ENCODE data around the gene PRM2.

The PRM2 gene

DNA sequence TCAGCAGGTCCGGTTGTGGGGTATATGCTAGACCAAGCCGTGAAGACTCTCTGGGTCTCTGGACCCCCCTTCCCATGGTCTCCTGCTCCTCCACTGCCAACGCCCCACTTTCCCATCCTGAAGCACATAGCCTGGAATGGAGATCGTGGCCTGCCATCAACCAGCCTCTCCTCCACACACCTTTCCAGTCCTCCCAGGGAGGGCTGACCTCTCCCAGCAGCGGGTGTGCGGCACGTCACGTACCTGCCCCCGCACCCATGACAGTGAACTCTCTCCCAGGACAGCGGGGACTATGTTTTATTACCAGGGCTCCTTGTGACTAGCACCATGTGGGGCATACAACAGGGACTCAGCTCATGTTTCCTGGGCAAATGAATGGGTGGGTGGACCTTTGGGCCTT, 4.7 kb downstream of the PRM2 start:
- H3K4me2 ChIP-seq (ENCODE audit: low read length) = no peak overlapping the region
- H4K20me1 ChIP-seq (ENCODE audit: control insufficient read depth, insufficient read depth, low read depth, low read length) = no peaks in the 10 kb centered on the region
- no peaks in the 10 kb centered on the region for H3K79me2 ChIP-seq (ENCODE audit: control insufficient read depth, low read length)
- H3K36me3 ChIP-seq (ENCODE audit: control insufficient read depth, low read length) = no peaks in the 10 kb centered on the region
- H3K4me1 ChIP-seq (ENCODE audit: control insufficient read depth, low read length) = no peaks in the 10 kb centered on the region
- no peaks in the 10 kb centered on the region for H3F3A ChIP-seq (ENCODE audit: control insufficient read depth, insufficient read depth)
- no peak for TF ChIP-seq EZH2phosphoT487 (IDR thresholded peaks at IDR 0.05; ENCODE audit: borderline replicate concordance, low read length)
- TF ChIP-seq, protein P1, sequence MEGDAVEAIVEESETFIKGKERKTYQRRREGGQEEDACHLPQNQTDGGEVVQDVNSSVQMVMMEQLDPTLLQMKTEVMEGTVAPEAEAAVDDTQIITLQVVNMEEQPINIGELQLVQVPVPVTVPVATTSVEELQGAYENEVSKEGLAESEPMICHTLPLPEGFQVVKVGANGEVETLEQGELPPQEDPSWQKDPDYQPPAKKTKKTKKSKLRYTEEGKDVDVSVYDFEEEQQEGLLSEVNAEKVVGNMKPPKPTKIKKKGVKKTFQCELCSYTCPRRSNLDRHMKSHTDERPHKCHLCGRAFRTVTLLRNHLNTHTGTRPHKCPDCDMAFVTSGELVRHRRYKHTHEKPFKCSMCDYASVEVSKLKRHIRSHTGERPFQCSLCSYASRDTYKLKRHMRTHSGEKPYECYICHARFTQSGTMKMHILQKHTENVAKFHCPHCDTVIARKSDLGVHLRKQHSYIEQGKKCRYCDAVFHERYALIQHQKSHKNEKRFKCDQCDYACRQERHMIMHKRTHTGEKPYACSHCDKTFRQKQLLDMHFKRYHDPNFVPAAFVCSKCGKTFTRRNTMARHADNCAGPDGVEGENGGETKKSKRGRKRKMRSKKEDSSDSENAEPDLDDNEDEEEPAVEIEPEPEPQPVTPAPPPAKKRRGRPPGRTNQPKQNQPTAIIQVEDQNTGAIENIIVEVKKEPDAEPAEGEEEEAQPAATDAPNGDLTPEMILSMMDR (IDR thresholded peaks at IDR 0.05; ENCODE audit: low read depth, low read length, poor library complexity, severe bottlenecking) = no peak
- no peaks in the 10 kb centered on the region for H3K9me3 ChIP-seq (ENCODE audit: control insufficient read depth, insufficient read depth, low read length)
- H3K27me3 ChIP-seq (ENCODE audit: control insufficient read depth, low read length) = no peaks in the 10 kb centered on the region
- H3K27ac ChIP-seq (ENCODE audit: low read depth, low read length) = no peak overlapping the region
- H3K9me2 ChIP-seq (replicated peaks; ENCODE audit: control insufficient read depth, low read length) = no peaks in the 10 kb centered on the region
- H3K4me3 ChIP-seq (ENCODE audit: low read length) = no peak overlapping the region

DNA sequence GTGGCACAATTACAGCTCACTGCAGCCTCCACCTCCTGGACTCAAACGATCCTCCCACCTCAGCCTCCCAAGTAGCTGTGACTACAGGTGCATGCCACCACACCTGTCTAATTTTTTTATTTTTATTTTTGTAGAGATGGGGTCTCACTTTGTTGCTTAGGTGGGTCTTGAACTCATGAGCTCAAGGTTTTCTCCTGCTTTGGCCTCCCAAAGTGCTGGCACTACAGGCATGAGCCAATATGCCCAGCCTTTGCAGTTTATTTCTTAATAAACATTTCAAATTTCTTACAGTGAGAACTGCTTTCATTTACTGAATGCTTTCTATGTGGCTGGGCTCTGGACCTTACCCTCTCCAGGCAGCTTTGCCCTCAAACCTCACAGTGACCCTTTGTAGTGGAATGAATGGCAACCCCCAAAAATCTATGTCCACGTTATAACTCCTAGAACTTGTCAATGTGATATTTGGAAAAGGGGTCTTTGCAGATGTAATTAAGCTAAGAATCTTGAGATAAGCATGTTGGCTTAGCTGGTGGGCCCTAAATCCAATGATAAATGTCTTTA, 5.6 kb downstream of the PRM2 start:
- TF ChIP-seq, protein P1 (IDR thresholded peaks at IDR 0.05; ENCODE audit: low read depth, low read length, poor library complexity, severe bottlenecking) = no peak
- TF ChIP-seq EZH2phosphoT487 (IDR thresholded peaks at IDR 0.05; ENCODE audit: borderline replicate concordance, low read length) = no peak
- Histone ChIP-seq H3F3A (ENCODE audit: control insufficient read depth, insufficient read depth) (no peaks in the 10 kb centered on the region), H3K4me2 (ENCODE audit: low read length) (no peak overlapping the region), H3K9me3 (ENCODE audit: control insufficient read depth, insufficient read depth, low read length) (no peaks in the 10 kb centered on the region), H3K9me2 (replicated peaks; ENCODE audit: control insufficient read depth, low read length) (no peaks in the 10 kb centered on the region), H3K4me3 (ENCODE audit: low read length) (no peak overlapping the region), H3K27me3 (ENCODE audit: control insufficient read depth, low read length) (no peaks in the 10 kb centered on the region), H4K20me1 (ENCODE audit: control insufficient read depth, insufficient read depth, low read depth, low read length) (no peaks in the 10 kb centered on the region), H3K79me2 (ENCODE audit: control insufficient read depth, low read length) (no peaks in the 10 kb centered on the region), H3K27ac (ENCODE audit: low read depth, low read length) (no peak overlapping the region), H3K4me1 (ENCODE audit: control insufficient read depth, low read length) (no peaks in the 10 kb centered on the region), H3K36me3 (ENCODE audit: control insufficient read depth, low read length) (no peaks in the 10 kb centered on the region)

DNA sequence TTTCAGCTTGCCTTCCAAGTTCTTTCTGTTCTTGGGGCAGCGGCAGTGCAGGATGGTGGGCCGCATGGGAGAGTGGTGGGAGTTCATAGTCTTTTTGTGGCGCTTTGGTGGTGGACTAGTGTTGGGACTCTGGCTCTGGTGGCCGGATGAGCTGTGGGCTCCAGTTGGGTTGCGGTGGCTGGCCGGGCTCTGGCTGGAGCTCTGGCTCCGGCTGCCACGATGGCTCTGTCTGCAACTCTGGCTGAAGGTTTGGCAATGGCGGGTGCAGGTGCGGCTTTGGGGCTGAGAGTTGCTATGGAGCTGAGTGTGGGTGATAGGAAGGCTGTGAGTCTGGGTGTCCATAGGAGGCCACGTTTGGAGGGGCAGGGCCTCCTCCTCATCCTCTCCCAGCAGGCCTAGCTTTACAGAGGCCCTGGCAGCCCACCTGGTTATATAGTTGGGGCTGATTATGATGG, 7.3 kb downstream of the PRM2 start, which contains the start of gene TNP2:
Gene TNP2, minus strand, starts transcription at position 405 of the 455 bp plus-strand sequence. Its CDS starts 63 bp downstream, at position 342.
- Histone ChIP-seq H3K9me2 (replicated peaks; ENCODE audit: control insufficient read depth, low read length) (no peaks in the 10 kb centered on the region), H4K20me1 (ENCODE audit: control insufficient read depth, insufficient read depth, low read depth, low read length) (no peaks in the 10 kb centered on the region), H3K9me3 (ENCODE audit: control insufficient read depth, insufficient read depth, low read length) (no peaks in the 10 kb centered on the region), H3K27me3 (ENCODE audit: control insufficient read depth, low read length) (no peaks in the 10 kb centered on the region), H3K4me3 (ENCODE audit: low read length) (no peak within 1 kb of the TSS), H3K4me1 (ENCODE audit: control insufficient read depth, low read length) (peaks cover 12% of the 10 kb centered on the region), H3K4me2 (ENCODE audit: low read length) (no peak within 1 kb of the TSS), H3F3A (ENCODE audit: control insufficient read depth, insufficient read depth) (no peaks in the 10 kb centered on the region), H3K36me3 (ENCODE audit: control insufficient read depth, low read length) (no peaks in the 10 kb centered on the region), H3K27ac (ENCODE audit: low read depth, low read length) (no peak within 1 kb of the TSS), H3K79me2 (ENCODE audit: control insufficient read depth, low read length) (no peaks in the 10 kb centered on the region)
- TF ChIP-seq EZH2phosphoT487 (IDR thresholded peaks at IDR 0.05; ENCODE audit: borderline replicate concordance, low read length) = no peak
- TF ChIP-seq, protein P1 (IDR thresholded peaks at IDR 0.05; ENCODE audit: low read depth, low read length, poor library complexity, severe bottlenecking) = no peak
